ENCODE results near the gene PARP3. TPM values are rescaled to one million over a fixed set of nuclear protein-coding genes. Genes with fewer than 3 reads are reported as not detected.

Gene PARP3
- total RNA-seq, 6 experiments from 2014 or later, result 13.7 to 20.1 (median 17.1) TPM

DNA sequence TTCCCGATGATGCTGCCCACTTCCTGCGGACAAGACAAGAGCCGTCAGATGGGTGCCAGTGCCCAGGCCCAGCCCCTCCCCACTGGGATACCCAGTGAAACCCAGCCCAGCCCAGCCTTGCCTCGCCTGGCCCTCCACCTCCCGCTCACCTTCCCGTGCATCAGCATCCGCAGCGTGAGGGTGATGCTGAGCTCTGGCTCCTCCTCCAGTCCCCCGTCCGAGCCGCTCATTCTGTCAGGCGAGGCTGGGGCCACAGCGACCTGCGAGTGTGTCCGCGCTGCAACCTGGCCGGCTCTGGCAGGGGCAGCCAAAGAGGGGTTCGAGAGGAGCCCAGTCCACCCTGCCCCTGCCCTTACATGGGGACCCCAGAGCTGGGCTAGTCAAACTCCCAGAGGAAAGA, 18.8 kb downstream of the PARP3 start:
- Mint-ChIP-seq H3K4me3 (no peak overlapping the region), H3K9me3 (no peaks in the 10 kb centered on the region), H3K36me3 (ENCODE audit: low read depth) (peaks cover 5% of the 10 kb centered on the region; the same call in 1 of the 2 replicates), H3K4me1 (ENCODE audit: low read depth) (peaks cover 22% of the 10 kb centered on the region), H3K27me3 (ENCODE audit: insufficient read depth) (no peaks in the 10 kb centered on the region; the same call in 1 of the 2 replicates), H3K27ac (no peak overlapping the region)
- TF ChIP-seq, protein P1, sequence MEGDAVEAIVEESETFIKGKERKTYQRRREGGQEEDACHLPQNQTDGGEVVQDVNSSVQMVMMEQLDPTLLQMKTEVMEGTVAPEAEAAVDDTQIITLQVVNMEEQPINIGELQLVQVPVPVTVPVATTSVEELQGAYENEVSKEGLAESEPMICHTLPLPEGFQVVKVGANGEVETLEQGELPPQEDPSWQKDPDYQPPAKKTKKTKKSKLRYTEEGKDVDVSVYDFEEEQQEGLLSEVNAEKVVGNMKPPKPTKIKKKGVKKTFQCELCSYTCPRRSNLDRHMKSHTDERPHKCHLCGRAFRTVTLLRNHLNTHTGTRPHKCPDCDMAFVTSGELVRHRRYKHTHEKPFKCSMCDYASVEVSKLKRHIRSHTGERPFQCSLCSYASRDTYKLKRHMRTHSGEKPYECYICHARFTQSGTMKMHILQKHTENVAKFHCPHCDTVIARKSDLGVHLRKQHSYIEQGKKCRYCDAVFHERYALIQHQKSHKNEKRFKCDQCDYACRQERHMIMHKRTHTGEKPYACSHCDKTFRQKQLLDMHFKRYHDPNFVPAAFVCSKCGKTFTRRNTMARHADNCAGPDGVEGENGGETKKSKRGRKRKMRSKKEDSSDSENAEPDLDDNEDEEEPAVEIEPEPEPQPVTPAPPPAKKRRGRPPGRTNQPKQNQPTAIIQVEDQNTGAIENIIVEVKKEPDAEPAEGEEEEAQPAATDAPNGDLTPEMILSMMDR (IDR thresholded peaks at IDR 0.05), result no peak
- no peak for DNase-seq

DNA sequence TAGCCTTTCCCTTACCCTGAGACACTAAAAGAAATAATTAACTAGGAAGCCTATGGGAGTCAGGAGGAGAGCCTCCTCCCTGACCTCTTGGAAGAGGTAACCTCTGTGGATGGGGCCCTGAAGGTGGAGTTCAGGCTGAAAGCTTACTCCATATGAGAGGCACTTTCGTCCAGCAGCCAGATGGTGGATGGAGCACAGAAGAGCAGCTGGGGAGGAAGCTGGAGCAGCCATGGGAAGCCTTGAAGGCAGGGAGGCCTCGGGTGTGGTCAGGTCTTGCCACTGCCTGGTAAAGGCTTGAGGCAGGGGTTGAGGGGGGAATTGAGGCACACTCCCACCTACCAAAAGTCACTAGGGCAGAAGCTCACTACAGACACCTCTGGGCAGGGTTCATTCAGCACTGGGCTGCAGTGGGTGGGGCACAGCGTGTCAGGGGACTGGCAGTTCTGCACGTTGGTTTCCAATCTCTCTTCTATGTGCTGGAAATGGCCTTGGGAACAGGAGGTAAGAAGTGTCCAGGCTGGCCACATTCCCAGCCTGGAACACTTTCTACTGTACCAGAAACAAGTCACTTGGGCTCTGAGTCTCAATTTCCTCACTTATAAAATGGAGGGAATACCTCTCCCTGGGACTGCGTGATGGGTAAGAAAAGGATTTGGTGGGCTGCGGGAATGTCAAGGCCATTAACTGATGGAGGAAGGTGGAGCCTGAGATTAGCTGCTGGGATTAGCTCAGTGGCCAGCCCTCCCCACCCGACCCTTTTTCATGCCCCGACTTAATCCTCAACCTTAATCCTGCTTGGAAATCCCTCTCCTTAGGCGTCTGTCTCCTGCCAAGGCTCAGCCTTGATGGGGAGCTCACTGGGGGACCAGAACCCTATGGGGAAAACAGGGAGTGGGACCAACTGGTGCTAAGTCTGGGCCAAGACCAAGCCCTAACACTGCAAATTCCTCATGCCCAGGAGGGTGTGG, 19.7 kb downstream of the PARP3 start:
- TF ChIP-seq, protein P1 (IDR thresholded peaks at IDR 0.05), result no peak
- no peaks in the 10 kb centered on the region; the same call in 1 of the 2 replicates for H3K27me3 Mint-ChIP-seq (ENCODE audit: insufficient read depth)
- H3K27ac Mint-ChIP-seq, result no peak overlapping the region
- peaks cover 5% of the 10 kb centered on the region; the same call in 1 of the 2 replicates for H3K36me3 Mint-ChIP-seq (ENCODE audit: low read depth)
- no peak overlapping the region for H3K4me3 Mint-ChIP-seq
- DNase-seq, result no peak
- peaks cover 27% of the 10 kb centered on the region for H3K4me1 Mint-ChIP-seq (ENCODE audit: low read depth)
- no peaks in the 10 kb centered on the region for H3K9me3 Mint-ChIP-seq

DNA sequence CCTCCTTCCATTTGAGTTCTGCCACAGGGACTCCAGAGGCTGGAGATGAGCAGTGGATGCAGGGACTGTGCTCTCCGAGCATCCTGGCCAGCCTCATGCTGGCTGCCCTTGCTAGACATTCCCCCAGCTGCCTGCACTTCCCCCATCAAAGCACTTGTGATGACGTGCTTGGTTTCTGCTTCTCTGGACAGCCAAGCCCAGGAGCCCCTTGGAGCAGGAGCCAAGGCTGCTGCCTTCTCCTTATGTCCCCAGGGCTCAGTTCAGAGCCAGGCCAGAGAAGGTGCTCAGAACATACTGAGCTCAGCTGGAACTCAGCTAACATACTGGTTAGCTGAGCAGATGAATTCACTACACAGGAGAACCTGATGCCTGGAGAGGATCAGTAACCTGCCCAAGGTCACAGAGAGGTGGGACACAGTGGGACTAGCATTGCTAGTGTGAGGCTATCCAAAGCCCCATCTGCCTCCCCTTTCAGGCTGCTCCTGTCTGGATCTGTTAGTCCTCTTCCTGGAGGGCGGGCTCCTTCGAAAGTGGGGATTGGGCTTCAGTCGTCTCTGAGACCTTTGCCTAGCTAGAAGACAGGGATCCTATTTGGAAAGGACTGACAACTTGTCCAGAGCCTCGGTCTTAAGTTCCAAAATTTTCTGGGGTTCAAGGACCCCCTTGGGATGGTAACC, 20.8 kb downstream of the PARP3 start:
- no peak overlapping the region for H3K27ac Mint-ChIP-seq
- H3K36me3 Mint-ChIP-seq (ENCODE audit: low read depth), result peaks cover 5% of the 10 kb centered on the region; the same call in 1 of the 2 replicates
- H3K4me3 Mint-ChIP-seq, result no peak overlapping the region
- H3K4me1 Mint-ChIP-seq (ENCODE audit: low read depth), result peaks cover 27% of the 10 kb centered on the region
- no peaks in the 10 kb centered on the region for H3K9me3 Mint-ChIP-seq
- no peaks in the 10 kb centered on the region; the same call in 1 of the 2 replicates for H3K27me3 Mint-ChIP-seq (ENCODE audit: insufficient read depth)
- TF ChIP-seq, protein P1 (IDR thresholded peaks at IDR 0.05), result no peak
- no peak for DNase-seq

DNA sequence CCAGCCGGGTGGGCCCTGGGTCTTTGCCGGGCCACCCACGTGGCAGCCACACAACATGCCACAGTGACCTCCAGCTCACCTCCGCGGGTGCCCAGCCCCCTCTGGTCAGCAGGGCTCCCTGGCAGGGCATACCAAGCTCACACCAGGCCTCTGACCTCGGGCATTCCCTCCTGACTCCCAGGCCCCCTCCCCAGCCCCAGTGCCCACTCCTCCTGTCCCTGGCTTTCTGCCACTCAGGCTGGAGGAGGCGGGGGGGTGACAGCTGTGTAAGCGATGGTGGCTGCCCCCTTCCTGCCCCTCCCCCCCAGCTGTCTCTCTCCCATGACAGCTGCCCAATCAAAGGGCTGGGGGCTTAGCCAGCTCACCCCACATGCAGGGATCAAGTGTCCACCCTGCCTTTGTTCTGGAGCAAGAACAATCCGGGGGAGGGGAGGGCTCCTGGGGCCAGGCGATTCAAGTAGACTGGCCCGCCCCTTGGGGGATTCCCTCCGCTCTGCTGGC, 21.8 kb downstream of the PARP3 start:
- DNase-seq, result no peak
- Mint-ChIP-seq H3K4me3 (no peak overlapping the region), H3K36me3 (ENCODE audit: low read depth) (no peaks in the 10 kb centered on the region), H3K27me3 (ENCODE audit: insufficient read depth) (no peaks in the 10 kb centered on the region; the same call in 1 of the 2 replicates), H3K9me3 (no peaks in the 10 kb centered on the region), H3K27ac (no peak overlapping the region), H3K4me1 (ENCODE audit: low read depth) (peaks cover 27% of the 10 kb centered on the region)
- TF ChIP-seq, protein P1 (IDR thresholded peaks at IDR 0.05), result no peak

DNA sequence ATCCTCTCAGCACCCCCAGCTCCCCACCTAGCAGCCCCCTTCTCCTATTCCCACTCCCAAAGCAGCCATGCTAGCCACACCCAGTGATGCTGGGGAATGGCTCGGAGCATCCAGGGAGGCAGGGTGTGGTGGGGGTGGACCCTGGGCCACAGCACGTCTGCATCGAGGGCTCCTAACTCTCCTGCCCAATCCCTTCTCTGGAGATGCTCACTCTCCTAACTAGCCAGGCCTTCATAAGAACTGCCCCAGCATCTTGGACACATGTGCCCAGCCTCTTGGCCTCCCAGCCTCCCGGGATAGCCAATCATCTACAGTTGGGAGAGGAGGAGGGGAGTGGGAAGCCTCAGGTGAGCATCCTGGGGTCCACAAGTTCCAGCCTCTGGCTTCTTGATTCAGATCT, 22.4 kb downstream of the PARP3 start:
- no peaks in the 10 kb centered on the region; the same call in 1 of the 2 replicates for H3K27me3 Mint-ChIP-seq (ENCODE audit: insufficient read depth)
- no peaks in the 10 kb centered on the region for H3K36me3 Mint-ChIP-seq (ENCODE audit: low read depth)
- TF ChIP-seq, protein P1 (IDR thresholded peaks at IDR 0.05), result no peak
- no peak for DNase-seq
- H3K27ac Mint-ChIP-seq, result no peak overlapping the region
- H3K4me1 Mint-ChIP-seq (ENCODE audit: low read depth), result peaks cover 27% of the 10 kb centered on the region
- no peaks in the 10 kb centered on the region for H3K9me3 Mint-ChIP-seq
- no peak overlapping the region for H3K4me3 Mint-ChIP-seq
